NK-92 (cell line): ENCODE results near the gene PCDHA1.

Experiments used
- DNase-seq: peaks from one replicate; lab custom pipeline; 2025; ENCODE audit not compliant: unreplicated experiment; lab: John Stamatoyannopoulos, UW

The PCDHA1 gene

DNA sequence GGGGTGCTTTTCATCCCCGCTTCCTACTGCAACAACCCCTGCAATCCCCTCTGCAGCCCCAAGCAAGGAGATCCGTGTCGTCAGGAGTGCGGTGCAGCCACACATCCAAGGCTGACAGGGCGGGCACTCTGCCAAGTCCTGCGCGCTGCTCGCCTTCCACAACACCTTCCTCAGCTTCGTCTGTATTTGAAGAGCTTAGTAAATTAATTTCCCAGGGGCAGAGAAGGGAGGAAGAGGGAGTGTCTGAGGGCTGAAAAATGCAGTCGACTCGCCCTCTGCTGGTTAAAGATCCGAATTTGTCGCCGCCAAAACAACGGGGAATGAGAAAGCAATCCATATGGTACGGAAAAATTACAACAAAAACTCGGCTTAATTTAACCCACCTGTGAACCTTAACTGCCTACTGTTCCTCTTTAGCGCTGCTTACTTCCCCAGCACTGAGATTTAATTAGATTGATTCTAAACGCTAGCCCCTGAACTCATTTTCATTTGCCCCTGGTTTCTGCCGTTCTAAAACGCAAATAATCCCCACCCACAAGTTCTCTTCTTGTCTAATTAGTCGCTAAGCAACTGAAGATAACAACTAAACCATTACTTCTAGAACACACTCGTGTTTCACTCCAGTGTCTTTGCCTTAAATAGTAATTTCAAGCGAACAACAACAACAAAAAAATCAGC is 254.3 kb downstream of the PCDHA1 start:
- no peak for DNase-seq

GRCh38 chr5:141040771-141041426 is 255.0 kb downstream of the PCDHA1 start:
- DNase-seq: no peak

DNA sequence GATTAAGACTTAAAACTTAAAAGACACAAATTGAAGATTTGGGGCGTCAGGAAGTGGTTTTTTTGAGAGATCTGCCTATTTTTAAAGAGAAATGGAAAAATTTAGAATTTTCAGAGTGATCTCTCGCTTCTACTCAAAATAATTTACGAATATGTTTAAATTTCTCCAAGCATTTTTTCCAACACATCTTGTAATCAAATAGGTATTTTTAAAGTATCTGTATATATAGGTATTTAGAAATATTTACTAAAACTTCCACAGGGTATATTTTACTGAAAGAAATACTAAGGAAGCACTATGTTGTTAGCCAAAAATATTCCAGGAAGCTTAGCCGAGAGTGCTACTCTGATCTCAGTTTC is 255.5 kb downstream of the PCDHA1 start:
- DNase-seq: no peak

DNA sequence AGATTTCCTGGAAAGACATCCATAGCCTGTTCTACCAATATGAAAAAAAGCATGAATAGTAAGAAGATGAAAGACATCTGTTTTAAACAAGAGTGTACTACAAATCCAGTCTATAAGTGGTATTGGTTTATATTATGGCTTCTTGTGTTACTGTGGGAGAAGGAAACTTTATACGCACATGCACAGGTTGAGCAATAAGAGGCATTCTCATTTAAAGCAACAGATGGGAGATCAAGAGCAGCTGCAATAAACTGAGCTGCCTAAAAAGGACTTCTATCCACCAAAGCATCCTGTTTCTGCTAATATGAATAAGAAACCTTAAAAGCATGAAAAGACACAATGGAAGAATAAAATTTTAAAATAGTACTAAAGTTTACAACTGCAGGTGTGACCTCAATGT is 256.6 kb downstream of the PCDHA1 start:
- DNase-seq: no peak

- DNase-seq: no peak
Measured at GRCh38 chr5:141050622-141051520, 264.9 kb downstream of the PCDHA1 start, which contains the start of gene PCDHB1. PCDHB1 (plus strand) TSS chr5:141051374; CDS start chr5:141051471, 97 bp downstream.

- DNase-seq: no peak
Measured at GRCh38 chr5:141051521-141051866, 265.6 kb downstream of the PCDHA1 start.
